Left ventricle myocardium inferior (tissue), 1 donor: ENCODE measurements around the gene AARSD1. TPM values are rescaled to one million over a fixed set of nuclear protein-coding genes. Genes with fewer than 3 reads are reported as not detected.
A peak's percentile ranks its signal among the peaks of the same experiment; 100 is the strongest.

Experiments used
- DNase-seq: peaks from one replicate; pipeline ENCODE4 v3.0.0-alpha.2; 2020
- H3K27ac ChIP-seq: fragments of 200-600 bp; replicated peaks from 2 replicates; pipeline ENCODE4 v1.8.0; 2021
- H3K27me3 ChIP-seq: fragments of 200-600 bp; 2 replicates; pipeline ENCODE4 v1.8.0; 2021; ENCODE audit warnings: low read depth
- H3K36me3 ChIP-seq: fragments of 200-600 bp; 2 replicates; pipeline ENCODE4 v1.8.0; 2021
- H3K4me1 ChIP-seq: fragments of 200-600 bp; 2 replicates; pipeline ENCODE4 v1.8.0; 2021
- H3K4me3 ChIP-seq: fragments of 200-600 bp; 2 replicates; pipeline ENCODE4 v1.8.0; 2021; ENCODE audit warnings: mild to moderate bottlenecking, moderate library complexity
- H3K9me3 ChIP-seq: fragments of 200-600 bp; replicated peaks from 2 replicates; pipeline ENCODE4 v1.8.0; 2021
- CTCF ChIP-seq: fragments of 200-600 bp; IDR thresholded peaks from 2 replicates; pipeline ENCODE4 v1.8.0; 2021; ENCODE audit warnings: antibody characterized with exemption, mild to moderate bottlenecking, borderline replicate concordance
- intact Hi-C: fragments of 100-400 bp; cut with micrococcal nuclease; formaldehyde crosslinking; loops from one replicate; pipeline ENCODE4 v1.11.0; 2022
- total RNA-seq: library from RNA; stranded (reverse); fragmentation: NEBNext Ultra II Directional; extraction: Animal tissue kit (Norgen Biotek cat#: 25700); gene quantifications from one replicate; pipeline ENCODE4 v1.2.1, GENCODE V29; 2021
- donor health status: DM: no; HTN: yes; CAD: no; lungs with severe emphysema.

AARSD1 gene
- total RNA-seq, 1 donor from 2014 or later, result 26.0 TPM

- Histone ChIP-seq H3K4me3 (no peak overlapping the region), H3K27me3 (no peaks in the 10 kb centered on the region), H3K9me3 (no peaks in the 10 kb centered on the region), H3K27ac (no peak overlapping the region), H3K36me3 (peaks cover 70% of the 10 kb centered on the region), H3K4me1 (no peaks in the 10 kb centered on the region)
- TF ChIP-seq CTCF, result no peak
- no peak for DNase-seq
- intact Hi-C loops, result no loop called here
Measured at GRCh38 chr17:42950044-42950783, 14.0 kb downstream of the AARSD1 start.

- peaks cover 36% of the 10 kb centered on the region for H3K36me3 ChIP-seq
- TF ChIP-seq CTCF, result no peak
- DNase-seq, result no peak
- no peaks in the 10 kb centered on the region for H3K4me1 ChIP-seq
- intact Hi-C loops, result no loop called here
- no peaks in the 10 kb centered on the region for H3K27me3 ChIP-seq
- H3K4me3 ChIP-seq, result no peak overlapping the region
- H3K9me3 ChIP-seq, result no peaks in the 10 kb centered on the region
- H3K27ac ChIP-seq, result no peak overlapping the region
Measured at GRCh38 chr17:42946812-42947211, 17.4 kb downstream of the AARSD1 start.

GRCh38 chr17:42944211-42944610 lies 20.0 kb downstream of the AARSD1 start:
- DNase-seq, result no peak
- no peaks in the 10 kb centered on the region for H3K27me3 ChIP-seq
- intact Hi-C loops, result no loop called here
- H3K36me3 ChIP-seq, result peaks cover 10% of the 10 kb centered on the region
- no peak for TF ChIP-seq CTCF
- no peak overlapping the region for H3K4me3 ChIP-seq
- H3K9me3 ChIP-seq, result no peaks in the 10 kb centered on the region
- no peaks in the 10 kb centered on the region for H3K4me1 ChIP-seq
- H3K27ac ChIP-seq, result no peak overlapping the region

- TF ChIP-seq CTCF, result peak; percentile 78
- DNase-seq, result no peak
- H3K36me3 ChIP-seq, result no peaks in the 10 kb centered on the region
Measured at GRCh38 chr17:42937712-42938596, 26.3 kb downstream of the AARSD1 start.

GRCh38 chr17:42929497-42929844 lies 34.8 kb downstream of the AARSD1 start:
- DNase-seq, result no peak
- Histone ChIP-seq H3K9me3 (no peaks in the 10 kb centered on the region), H3K36me3 (no peaks in the 10 kb centered on the region), H3K27ac (no peak overlapping the region), H3K4me3 (no peak overlapping the region), H3K27me3 (peaks cover 7% of the 10 kb centered on the region), H3K4me1 (peaks cover 15% of the 10 kb centered on the region)
- TF ChIP-seq CTCF, result no peak
- intact Hi-C loops, result no loop called here

More at GRCh38 chr17:42937712-42938596, 26.3 kb downstream of the AARSD1 start:
- H3K4me1 ChIP-seq, result no peaks in the 10 kb centered on the region
- H3K27ac ChIP-seq, result no peak overlapping the region
- H3K9me3 ChIP-seq, result no peaks in the 10 kb centered on the region
- no peaks in the 10 kb centered on the region for H3K27me3 ChIP-seq
- H3K4me3 ChIP-seq, result no peak overlapping the region
- intact Hi-C loops, result no loop called here
